Stimulated activated CD8-positive, alpha-beta memory T cell treated with anti-CD3 and anti-CD28 coated beads, Interleukin-7, amount 100 ng/mL, for 4 hours (primary cell): ENCODE results near the gene ADGRD2.

Experiments
- DNase-seq, 2 donors: peaks; one replicate each; pipeline ENCODE4 v3.0.0-alpha.2; 2020; ENCODE audit warnings: low read depth in 2 of 2

The ADGRD2 gene

DNA sequence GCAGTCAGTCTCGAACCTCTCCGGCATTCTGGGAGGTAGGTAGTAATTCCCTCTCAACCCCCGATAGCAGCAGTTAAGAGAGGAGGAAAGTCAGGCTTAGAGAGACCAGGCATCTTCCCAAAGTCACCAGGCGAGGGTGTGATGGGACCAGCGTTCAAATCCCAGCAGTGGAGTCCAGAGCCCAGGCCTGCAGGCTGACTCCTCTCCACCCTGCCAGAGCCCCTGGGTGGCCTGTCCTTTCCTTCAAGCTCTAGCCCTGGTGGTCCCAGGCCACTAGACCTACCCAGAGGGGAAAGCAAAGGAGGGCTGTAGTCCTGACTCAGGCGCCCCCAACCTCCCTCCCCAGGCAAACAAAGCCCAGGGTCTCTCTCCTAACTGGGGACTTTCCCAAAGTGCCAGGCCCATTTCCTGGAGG is 61.2 kb downstream of the ADGRD2 start:
- no peak for DNase-seq

DNA sequence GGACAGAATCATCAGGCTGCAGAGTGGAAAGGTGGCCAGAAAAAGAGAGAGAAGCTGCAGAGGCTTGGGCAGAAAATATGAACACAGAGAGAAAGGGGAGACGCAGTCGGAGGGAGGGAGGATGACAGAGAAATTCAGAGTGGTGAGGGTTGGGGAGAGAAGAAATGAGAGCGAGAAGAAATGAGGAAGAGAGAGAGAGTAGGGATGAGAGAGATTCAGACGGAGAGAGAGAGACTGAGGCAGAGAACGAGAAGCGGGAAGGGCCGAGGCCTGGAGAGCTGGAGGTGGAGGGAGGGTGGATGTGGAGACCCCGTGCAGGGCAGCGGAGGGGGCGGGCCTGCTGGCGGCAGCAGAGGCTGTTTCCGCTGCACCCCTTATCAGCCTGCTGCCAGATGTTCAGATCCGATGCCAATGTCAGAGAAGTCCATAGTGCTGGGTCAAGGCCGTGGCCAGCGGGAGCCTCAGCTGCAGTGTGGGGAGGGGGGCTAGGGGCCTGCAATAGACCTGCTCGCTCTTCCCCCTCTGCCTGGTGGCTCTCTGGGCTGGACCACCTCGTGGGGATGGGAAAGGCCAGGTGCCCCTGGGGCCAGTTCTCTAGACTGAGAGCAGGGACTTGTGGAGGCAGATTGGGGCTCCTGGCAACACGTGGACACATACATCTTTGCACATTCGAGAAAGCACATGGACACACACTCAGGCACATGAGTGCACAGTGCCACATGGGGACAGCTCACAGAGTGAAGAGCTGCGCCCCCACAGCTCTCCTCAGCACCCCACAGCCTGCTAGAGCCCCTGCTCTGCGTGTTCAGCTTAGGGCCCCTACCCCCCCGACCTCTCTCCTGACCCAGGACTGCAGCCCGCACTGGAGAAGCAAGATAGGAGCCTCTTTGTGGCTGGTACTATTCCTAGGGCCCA is 61.9 kb downstream of the ADGRD2 start:
- DNase-seq: no peak

DNA sequence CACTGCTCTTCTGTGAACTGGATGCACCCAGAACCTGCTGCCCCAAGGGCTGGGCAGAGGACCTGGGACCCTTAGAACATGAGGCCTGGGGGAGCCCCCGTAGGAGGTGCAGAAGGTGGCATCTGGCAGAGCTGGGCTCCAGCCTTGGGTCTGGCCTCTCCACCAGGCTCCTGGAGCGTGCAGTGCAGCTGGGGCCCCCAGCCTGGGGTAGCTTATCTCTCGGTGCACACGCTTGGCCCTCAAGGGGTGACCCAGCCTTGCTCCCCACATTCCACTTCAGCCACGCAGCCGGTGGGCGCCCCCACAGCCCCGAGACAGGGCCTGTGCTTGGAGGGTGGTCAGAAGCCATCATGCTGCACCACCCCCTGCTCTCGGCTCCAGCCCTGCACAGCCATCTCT is 62.6 kb downstream of the ADGRD2 start:
- DNase-seq: no peak

DNA sequence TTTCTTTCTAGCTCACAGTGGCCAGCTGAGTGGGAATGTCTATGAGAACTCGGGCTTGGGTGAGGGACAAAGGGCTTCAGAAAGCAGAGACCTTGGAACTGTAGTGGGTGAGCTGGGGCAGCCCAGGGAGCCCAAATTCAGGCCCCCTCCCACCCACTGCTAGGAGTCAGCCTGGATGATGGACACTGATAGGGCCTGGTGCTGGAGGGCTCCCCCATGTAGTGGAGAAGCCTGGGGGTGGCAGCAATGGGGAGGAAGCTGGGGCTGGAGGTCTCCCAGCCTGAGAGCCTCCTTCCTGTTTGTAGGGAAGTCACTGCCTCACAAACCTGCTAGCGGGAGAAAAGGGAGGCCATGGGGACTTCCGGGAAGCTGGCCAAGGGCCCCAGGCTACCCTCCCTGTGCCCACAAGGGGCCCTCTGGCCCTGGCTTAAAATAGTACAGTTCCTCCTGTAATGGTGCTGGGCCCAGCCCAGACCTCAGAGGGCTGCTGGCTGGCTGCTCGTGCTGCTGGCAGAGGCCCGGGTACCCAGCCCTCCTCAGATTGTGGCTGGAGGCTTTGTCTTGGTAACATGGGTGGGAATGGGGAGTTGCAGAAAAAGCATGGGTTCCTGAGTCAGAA is 63.2 kb downstream of the ADGRD2 start:
- DNase-seq: no peak

DNA sequence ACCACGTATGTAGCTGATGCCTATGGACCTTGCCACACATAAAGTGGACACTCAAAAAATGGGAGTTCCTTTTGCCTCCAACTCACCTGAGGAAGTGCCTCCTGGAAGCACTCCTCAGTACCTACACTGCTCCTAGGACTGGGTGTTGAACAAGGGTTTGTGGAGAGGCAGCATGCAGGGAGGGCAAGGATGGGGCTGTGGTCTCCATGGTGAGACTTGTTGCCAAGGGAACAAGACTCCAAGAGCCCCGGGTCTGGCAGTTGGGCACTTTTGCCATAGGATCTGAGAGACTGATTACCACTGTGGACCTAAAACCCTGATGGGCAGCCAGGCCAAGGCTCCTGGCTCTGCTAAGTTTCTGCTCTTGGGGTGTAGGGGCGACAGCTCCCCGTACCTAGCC is 63.9 kb downstream of the ADGRD2 start:
- DNase-seq: no peak

DNA sequence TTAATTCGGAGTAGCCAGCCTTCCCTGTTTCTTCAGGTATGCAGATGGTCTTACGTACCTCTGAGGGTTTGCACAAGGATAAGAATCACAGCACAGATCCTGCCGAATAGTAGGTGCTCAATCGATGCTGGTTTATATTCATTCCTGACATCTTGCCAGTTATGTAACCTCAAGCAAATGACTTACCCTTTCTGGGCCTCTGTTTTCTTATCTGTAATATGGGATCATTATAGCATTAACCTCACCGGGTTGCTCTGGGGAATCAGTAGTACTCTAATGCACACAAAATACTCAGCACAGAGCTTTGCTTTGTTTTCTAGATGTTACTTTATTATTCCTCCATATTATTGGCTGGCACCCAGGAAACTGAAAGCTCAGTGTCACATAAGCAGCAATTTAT is 64.6 kb downstream of the ADGRD2 start:
- no peak for DNase-seq

DNA sequence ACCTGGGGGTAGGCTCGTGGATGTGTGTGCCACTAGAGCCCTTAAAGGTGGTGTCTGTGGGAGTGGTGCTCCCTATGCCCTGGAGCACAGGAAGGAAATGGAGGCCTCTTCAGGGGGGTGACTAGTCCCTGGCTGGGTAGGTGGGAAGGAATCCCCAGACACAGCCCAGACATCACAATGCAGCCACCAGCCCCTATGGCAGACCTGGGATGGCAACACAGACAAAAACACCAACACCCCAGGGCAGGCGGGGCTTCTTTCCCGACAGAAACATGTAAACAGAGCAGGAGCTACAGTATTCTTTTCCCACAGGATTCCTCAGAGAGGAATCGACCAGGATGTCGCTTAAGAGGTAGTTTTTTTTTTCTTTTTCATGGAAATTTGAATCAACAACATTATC is 67.3 kb downstream of the ADGRD2 start:
- DNase-seq: no peak

DNA sequence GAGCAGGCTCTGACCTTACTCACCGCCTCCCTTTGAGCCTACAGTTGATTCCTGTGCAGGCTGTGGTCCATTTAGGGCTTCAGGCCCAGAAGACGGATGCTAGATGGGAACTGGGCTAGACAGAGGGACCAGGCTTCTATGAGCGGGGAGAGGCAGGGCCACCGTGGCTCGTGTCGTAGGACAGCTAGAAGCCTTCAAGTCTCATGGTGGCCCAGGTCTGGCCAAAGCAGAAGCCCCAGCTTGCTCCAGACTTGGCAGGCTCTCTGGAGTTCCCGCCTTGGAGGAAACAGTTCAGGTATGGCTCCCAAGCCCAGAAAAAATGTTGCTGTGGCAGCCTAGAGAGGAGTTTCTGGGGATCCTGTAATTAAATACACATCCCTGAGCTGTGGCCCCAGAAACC is 67.9 kb downstream of the ADGRD2 start:
- DNase-seq: no peak

DNA sequence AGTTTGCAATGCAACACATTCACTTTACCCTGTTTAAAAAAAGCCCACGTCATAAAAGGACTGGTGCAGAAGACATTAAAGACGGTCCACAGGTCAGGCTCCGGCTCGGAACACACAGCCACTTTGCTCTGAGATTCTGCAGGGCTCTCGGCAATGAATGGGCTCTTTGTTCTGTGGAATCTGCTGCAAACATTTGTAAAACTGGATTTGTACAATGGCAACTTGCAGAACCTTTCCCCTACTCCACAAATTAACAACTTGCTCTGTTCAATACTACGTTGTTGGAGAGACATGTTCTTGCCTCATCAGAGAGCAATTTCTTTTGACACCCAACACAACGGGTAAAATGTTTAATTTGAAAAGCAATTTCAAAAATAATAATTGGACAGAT is 70.0 kb downstream of the ADGRD2 start:
- DNase-seq: no peak

DNA sequence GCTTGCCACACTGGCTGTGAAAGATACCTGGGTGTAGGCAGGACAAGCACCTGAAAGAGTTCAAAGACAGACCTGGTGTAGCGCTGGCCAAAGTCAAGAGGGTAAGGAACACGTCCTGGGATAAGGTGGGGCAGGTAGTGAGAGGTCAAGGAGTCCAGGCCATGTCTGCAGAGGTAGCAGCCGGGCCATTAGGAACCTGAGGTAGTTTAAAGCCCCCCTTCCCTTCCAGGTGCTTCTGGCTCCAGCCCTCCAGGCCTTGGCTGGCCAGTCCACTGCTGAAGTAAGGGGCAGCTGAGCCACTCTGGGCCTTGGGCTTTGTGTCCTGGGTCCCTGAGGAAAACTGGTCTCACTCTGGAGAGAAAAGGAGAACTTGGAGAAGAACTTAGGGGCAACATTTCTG is 70.9 kb downstream of the ADGRD2 start:
- no peak for DNase-seq

DNA sequence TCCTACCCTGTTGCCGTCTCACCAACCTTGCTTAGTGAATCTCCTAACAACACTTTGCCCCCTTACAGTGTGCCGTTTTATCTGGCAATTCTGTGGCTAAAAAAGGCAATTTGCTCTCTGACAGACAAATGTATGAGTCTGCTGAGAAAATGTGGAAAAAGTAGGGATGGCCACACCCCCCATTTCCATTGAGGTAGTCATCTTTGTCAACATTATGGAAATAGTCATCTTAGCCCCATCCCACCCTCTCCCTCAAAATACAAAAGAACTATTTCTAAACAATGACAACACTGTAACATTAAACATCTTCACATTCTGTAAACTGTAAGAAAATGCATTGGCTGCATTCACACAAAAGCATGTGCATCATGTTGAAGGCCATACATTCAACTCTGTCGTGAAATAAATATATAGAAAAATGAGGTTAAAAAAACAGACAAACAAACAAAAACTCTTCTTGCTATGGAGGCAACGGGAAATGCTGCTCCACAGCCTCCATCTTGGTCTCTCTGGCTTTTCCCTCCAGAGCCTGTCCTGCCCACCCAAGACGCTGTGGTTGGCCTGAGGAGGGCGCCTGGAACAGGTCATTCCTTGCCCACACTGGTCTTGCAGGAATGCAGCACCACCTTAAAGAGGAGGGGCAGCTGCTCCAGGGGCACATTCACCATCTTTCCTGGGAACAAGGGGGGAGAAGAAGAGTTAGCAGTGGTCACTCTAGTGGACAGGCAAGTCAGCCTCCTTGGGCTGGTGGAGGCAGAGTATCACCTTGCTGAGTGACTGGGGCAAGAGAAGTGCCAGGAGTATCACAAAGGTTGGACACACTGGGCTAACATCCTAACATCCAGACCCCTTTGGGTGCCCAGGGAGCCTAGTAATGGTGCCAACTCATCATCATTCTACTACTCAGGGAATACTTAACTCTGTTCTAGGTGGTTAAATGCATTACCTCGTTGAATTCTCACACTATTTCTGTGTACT is 72.2 kb downstream of the ADGRD2 start:
- no peak for DNase-seq

DNA sequence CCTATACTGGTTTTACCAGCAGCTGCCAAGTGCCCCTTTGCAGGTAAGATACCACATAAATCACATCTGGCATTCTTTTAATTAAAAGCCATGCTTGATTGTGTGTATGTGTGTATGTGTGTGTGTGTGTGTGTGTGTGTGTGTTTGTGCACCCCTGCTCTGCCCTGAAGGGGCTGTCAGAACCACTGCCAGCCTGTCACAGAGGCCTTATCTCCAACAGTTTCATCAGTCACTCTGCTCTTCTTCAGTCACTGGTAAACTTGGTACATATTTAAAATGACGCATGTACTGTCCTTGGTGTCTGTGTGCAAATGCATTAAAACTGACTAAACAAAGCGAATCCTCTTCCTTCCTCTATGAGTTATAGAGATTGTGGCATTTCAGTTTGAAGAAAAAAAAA is 75.9 kb downstream of the ADGRD2 start:
- no peak for DNase-seq

DNA sequence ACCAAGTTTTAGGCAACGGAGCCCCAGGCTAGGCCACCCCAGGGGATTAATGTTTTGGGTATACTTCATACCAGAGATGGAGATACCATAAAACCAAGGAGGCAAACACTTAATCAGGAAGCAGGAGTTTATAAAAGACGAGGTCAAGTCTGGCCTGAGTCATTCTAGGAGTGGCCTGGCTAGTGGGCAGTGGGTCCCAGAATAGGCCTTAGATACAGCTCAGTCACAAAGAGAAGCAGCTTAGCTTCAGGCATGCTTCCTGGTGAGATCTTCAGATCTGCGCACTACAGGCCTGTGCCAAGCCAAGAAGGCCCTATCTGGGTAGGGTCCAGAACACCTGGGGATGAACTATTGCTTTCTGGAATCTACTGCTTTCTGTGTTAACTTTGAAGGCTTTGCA is 77.5 kb downstream of the ADGRD2 start:
- DNase-seq: no peak
